Measurements from ENCODE around the gene GALNT2.

GRCh38 chr1:230119340-230119739, 52.3 kb downstream of the GALNT2 start:
- TF ChIP-seq CTCF (IDR thresholded peaks at IDR 0.05 in 2 of 3, conservative IDR thresholded peaks at IDR 0.05 in 1 of 3; ENCODE audit: control insufficient read depth in 2 of 3, extremely low read depth in 1 of 3, insufficient read depth in 1 of 3, low read depth in 3 of 3, low read length in 3 of 3) (no peak), HCFC1 (IDR thresholded peaks at IDR 0.05; ENCODE audit: low read length) (no peak), DPF2 (IDR thresholded peaks at IDR 0.05) (no peak), ATF3 (IDR thresholded peaks at IDR 0.05; ENCODE audit: borderline replicate concordance, extremely low read depth, low read depth, low read length) (no peak), SP1 (IDR thresholded peaks at IDR 0.05; ENCODE audit: low read depth, low read length) (no peak), GABPA (IDR thresholded peaks at IDR 0.05; ENCODE audit: low read depth) (no peak), REST (IDR thresholded peaks at IDR 0.05; ENCODE audit: low read depth, low read length) (no peak)
